ENCODE data around the gene CD59.
"Not testable (repeated sequence)": the region's sequence is repeated elsewhere in the genome, so short reads cannot be mapped to it uniquely, and the experiment has no call there.

Gene CD59

GRCh38 chr11:33713151-33713855 is 22.9 kb downstream of the CD59 start:
- no peak for DNase-seq (ENCODE audit: low spot score)

GRCh38 chr11:33712436-33712835 is 23.8 kb downstream of the CD59 start:
- DNase-seq (ENCODE audit: low spot score): no peak

- DNase-seq (ENCODE audit: low spot score): no peak
These were observed 26.8 kb downstream of the CD59 start for GRCh38 chr11:33709466-33709865.

GRCh38 chr11:33708985-33709384 is 27.2 kb downstream of the CD59 start:
- no peak for DNase-seq (ENCODE audit: low spot score)

GRCh38 chr11:33707831-33708230 is 28.4 kb downstream of the CD59 start:
- not testable (repeated sequence) for DNase-seq (ENCODE audit: low spot score)

- DNase-seq (ENCODE audit: low spot score): no peak
These were observed 29.3 kb downstream of the CD59 start for GRCh38 chr11:33706966-33707365.

GRCh38 chr11:33706546-33706945 is 29.7 kb downstream of the CD59 start:
- DNase-seq (ENCODE audit: low spot score): no peak

- DNase-seq (ENCODE audit: low spot score): no peak
These were observed 31.8 kb downstream of the CD59 start for GRCh38 chr11:33704240-33705002.

- DNase-seq (ENCODE audit: low spot score): peak; percentile 18
These were observed 32.4 kb downstream of the CD59 start for GRCh38 chr11:33703788-33704187.

GRCh38 chr11:33703234-33703633 is 33.0 kb downstream of the CD59 start:
- no peak for DNase-seq (ENCODE audit: low spot score)

- DNase-seq (ENCODE audit: low spot score): peak; percentile 26
These were observed 34.7 kb downstream of the CD59 start for GRCh38 chr11:33701302-33702230.

- DNase-seq (ENCODE audit: low spot score): peak; percentile 95
These were observed 35.5 kb downstream of the CD59 start, which contains the start of gene C11orf91 for GRCh38 chr11:33700502-33701271. C11orf91 (minus strand) TSS chr11:33700826; CDS start chr11:33700740, 86 bp downstream.

- DNase-seq (ENCODE audit: low spot score): no peak
These were observed 36.1 kb downstream of the CD59 start for GRCh38 chr11:33700063-33700501.

GRCh38 chr11:33699515-33700062 is 36.6 kb downstream of the CD59 start:
- no peak for DNase-seq (ENCODE audit: low spot score)

- DNase-seq (ENCODE audit: low spot score): no peak
These were observed 37.3 kb downstream of the CD59 start for GRCh38 chr11:33698921-33699320.

- no peak for DNase-seq (ENCODE audit: low spot score)
These were observed 38.2 kb downstream of the CD59 start for GRCh38 chr11:33697997-33698396.

GRCh38 chr11:33696931-33697638 is 39.1 kb downstream of the CD59 start:
- DNase-seq (ENCODE audit: low spot score): no peak

GRCh38 chr11:33696411-33696810 is 39.8 kb downstream of the CD59 start:
- DNase-seq (ENCODE audit: low spot score): no peak

GRCh38 chr11:33695051-33695566 is 41.1 kb downstream of the CD59 start:
- DNase-seq (ENCODE audit: low spot score): no peak

GRCh38 chr11:33694346-33695050 is 41.7 kb downstream of the CD59 start:
- no peak for DNase-seq (ENCODE audit: low spot score)

Data from AG20443 (cell line).